Measurements from ENCODE around the gene CDA. TPM values are rescaled to one million over a fixed set of nuclear protein-coding genes. Genes with fewer than 3 reads are reported as not detected.

Gene CDA
- polyA plus RNA-seq, 1 of the 3 experiments (the other 2 are of a cell fraction): 0.12 TPM

DNA sequence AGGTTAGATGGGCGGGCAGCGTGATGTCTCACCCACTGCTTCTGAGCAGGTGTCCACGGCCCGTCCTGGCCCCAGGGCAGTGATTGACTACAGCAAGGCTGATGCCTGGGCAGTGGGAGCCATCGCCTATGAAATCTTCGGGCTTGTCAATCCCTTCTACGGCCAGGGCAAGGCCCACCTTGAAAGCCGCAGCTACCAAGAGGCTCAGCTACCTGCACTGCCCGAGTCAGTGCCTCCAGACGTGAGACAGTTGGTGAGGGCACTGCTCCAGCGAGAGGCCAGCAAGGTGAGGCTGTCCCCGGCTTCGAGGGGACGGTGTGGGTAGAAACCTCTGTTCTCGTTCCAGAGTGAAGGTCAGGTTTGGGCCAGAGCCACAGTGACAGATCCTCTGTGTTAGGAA lies 60.0 kb downstream of the CDA start:
- Histone ChIP-seq H3F3A (replicated peaks; ENCODE audit: insufficient read depth) (peaks cover 8% of the 10 kb centered on the region), H3K36me3 (replicated peaks in 1 of 2; ENCODE audit: control insufficient read depth in 1 of 2, insufficient read depth in 2 of 2, low read length in 1 of 2) (peaks cover 34 to 57% of the 10 kb centered on the region in 2 experiments), H3K9ac (no peak overlapping the region), H3K4me2 (no peak overlapping the region), H3K27me3 (ENCODE audit: insufficient read depth) (no peaks in the 10 kb centered on the region), H4K20me1 (ENCODE audit: insufficient read depth) (no peaks in the 10 kb centered on the region), H3K27ac (ENCODE audit: low read depth in 2 of 2, low read length in 1 of 2) (no peak overlapping the region), H3K4me3 (ENCODE audit: low read depth in 2 of 2, low read length in 1 of 2) (no peak overlapping the region), H2AFZ (ENCODE audit: low read depth) (no peak overlapping the region), H3K9me3 (no peaks in the 10 kb centered on the region), H3K9me2 (no peaks in the 10 kb centered on the region), H3K4me1 (ENCODE audit: control insufficient read depth in 1 of 2, insufficient read depth in 2 of 2, low read depth in 1 of 2, low read length in 1 of 2) (no peaks in the 10 kb centered on the region), H3K79me2 (ENCODE audit: insufficient read depth) (no peaks in the 10 kb centered on the region)
- TF ChIP-seq ELF1 (IDR thresholded peaks at IDR 0.05): no peak
- no peak for TF ChIP-seq JUND (IDR thresholded peaks at IDR 0.05)
- TF ChIP-seq SIN3A (IDR thresholded peaks at IDR 0.05; ENCODE audit: borderline replicate concordance, low read depth, low read length): no peak
- TF ChIP-seq, protein P1, sequence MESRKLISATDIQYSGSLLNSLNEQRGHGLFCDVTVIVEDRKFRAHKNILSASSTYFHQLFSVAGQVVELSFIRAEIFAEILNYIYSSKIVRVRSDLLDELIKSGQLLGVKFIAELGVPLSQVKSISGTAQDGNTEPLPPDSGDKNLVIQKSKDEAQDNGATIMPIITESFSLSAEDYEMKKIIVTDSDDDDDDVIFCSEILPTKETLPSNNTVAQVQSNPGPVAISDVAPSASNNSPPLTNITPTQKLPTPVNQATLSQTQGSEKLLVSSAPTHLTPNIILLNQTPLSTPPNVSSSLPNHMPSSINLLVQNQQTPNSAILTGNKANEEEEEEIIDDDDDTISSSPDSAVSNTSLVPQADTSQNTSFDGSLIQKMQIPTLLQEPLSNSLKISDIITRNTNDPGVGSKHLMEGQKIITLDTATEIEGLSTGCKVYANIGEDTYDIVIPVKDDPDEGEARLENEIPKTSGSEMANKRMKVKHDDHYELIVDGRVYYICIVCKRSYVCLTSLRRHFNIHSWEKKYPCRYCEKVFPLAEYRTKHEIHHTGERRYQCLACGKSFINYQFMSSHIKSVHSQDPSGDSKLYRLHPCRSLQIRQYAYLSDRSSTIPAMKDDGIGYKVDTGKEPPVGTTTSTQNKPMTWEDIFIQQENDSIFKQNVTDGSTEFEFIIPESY (IDR thresholded peaks at IDR 0.05; ENCODE audit: borderline replicate concordance, low read depth): no peak
- no peak for TF ChIP-seq TEAD4 (IDR thresholded peaks at IDR 0.05; ENCODE audit: borderline replicate concordance, insufficient read depth)
- no peak for TF ChIP-seq POLR2AphosphoS5 (IDR thresholded peaks at IDR 0.05; ENCODE audit: low read depth, low read length)
- TF ChIP-seq MXI1 (IDR thresholded peaks at IDR 0.05; ENCODE audit: low read depth, low read length): no peak
- no peak for TF ChIP-seq GABPA (IDR thresholded peaks at IDR 0.05; ENCODE audit: low read depth)
- TF ChIP-seq FOXM1 (IDR thresholded peaks at IDR 0.05; ENCODE audit: low read depth): no peak
- TF ChIP-seq, protein P2, sequence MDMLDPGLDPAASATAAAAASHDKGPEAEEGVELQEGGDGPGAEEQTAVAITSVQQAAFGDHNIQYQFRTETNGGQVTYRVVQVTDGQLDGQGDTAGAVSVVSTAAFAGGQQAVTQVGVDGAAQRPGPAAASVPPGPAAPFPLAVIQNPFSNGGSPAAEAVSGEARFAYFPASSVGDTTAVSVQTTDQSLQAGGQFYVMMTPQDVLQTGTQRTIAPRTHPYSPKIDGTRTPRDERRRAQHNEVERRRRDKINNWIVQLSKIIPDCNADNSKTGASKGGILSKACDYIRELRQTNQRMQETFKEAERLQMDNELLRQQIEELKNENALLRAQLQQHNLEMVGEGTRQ (IDR thresholded peaks at IDR 0.05; ENCODE audit: borderline replicate concordance, low read depth, low read length): no peak
- no peak for TF ChIP-seq SMC3 (IDR thresholded peaks at IDR 0.05; ENCODE audit: low read depth, low read length)
- ChIA-PET CTCF (interaction anchor here (4.7 kb wide), 1 partner anchor 16 kb away, joined by 21 read pairs; the partner anchor contains the start of gene PINK1), POLR2A (no interaction called here)
- no peak for DNase-seq
- 85% methylated on average over 9 of the region's 15 CpGs for WGBS (ENCODE audit: low lambda C conversion rate)

DNA sequence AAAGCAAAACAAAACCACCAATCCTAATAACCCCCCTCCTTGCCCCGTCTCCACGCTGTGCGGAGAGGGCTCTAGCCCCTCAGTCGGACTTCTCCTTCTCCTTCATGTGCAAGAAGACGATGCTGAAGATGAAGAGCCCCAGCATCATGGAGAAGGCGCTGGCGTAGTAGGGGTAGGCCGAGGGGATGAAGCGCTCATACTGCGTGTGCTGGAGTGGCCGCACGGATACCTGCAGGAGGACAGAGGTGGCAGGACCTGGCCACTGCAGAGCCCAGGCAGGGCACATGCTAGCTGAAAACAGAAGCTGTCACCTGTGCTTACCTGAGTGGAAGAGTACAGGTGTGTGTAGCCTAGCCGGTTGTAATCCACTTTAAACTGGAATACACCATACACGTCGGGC lies 63.4 kb downstream of the CDA start:
- CTCF ChIA-PET: no interaction called here
- WGBS (ENCODE audit: low lambda C conversion rate): 97% methylated on average over 12 of the region's 15 CpGs
- no peak for DNase-seq
- Histone ChIP-seq H3K27me3 (ENCODE audit: insufficient read depth) (no peaks in the 10 kb centered on the region), H4K20me1 (ENCODE audit: insufficient read depth) (no peaks in the 10 kb centered on the region; the same call in 1 of the 2 replicates), H3K9ac (no peak overlapping the region), H3K27ac (ENCODE audit: low read depth in 2 of 2, low read length in 1 of 2) (no peak overlapping the region), H3K79me2 (ENCODE audit: insufficient read depth) (peaks cover 18% of the 10 kb centered on the region; the same call in 1 of the 2 replicates), H3K36me3 (replicated peaks in 1 of 2; ENCODE audit: control insufficient read depth in 1 of 2, insufficient read depth in 2 of 2, low read length in 1 of 2) (peaks cover 35 to 82% of the 10 kb centered on the region in 2 experiments), H2AFZ (ENCODE audit: low read depth) (no peak overlapping the region), H3F3A (replicated peaks; ENCODE audit: insufficient read depth) (peaks cover 8% of the 10 kb centered on the region), H3K9me2 (no peaks in the 10 kb centered on the region), H3K9me3 (no peaks in the 10 kb centered on the region), H3K4me3 (ENCODE audit: low read depth in 2 of 2, low read length in 1 of 2) (no peak overlapping the region), H3K4me1 (ENCODE audit: control insufficient read depth in 1 of 2, insufficient read depth in 2 of 2, low read depth in 1 of 2, low read length in 1 of 2) (no peaks in the 10 kb centered on the region), H3K4me2 (no peak overlapping the region)
- POLR2A ChIA-PET: interaction anchor here (1.0 kb wide), 1 partner anchor 10 kb away, joined by 4 read pairs; no protein-coding TSS in a partner anchor
- TF ChIP-seq YY1 (IDR thresholded peaks at IDR 0.05; ENCODE audit: low read depth): no peak
- TF ChIP-seq JUND (IDR thresholded peaks at IDR 0.05): no peak
- no peak for TF ChIP-seq RAD21 (IDR thresholded peaks at IDR 0.05; ENCODE audit: low read length)
- TF ChIP-seq, protein P3, sequence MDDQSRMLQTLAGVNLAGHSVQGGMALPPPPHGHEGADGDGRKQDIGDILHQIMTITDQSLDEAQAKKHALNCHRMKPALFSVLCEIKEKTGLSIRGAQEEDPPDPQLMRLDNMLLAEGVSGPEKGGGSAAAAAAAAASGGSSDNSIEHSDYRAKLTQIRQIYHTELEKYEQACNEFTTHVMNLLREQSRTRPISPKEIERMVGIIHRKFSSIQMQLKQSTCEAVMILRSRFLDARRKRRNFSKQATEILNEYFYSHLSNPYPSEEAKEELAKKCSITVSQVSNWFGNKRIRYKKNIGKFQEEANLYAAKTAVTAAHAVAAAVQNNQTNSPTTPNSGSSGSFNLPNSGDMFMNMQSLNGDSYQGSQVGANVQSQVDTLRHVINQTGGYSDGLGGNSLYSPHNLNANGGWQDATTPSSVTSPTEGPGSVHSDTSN (IDR thresholded peaks at IDR 0.05): no peak
- TF ChIP-seq SMC3 (IDR thresholded peaks at IDR 0.05; ENCODE audit: low read depth, low read length): no peak
- no peak for TF ChIP-seq CHD2 (IDR thresholded peaks at IDR 0.05; ENCODE audit: low read length, partially characterized antibody)
- TF ChIP-seq EP300 (IDR thresholded peaks at IDR 0.05; ENCODE audit: borderline replicate concordance in 1 of 2, low read depth in 1 of 2, low read length in 1 of 2): no peak
- no peak for TF ChIP-seq MEF2A (IDR thresholded peaks at IDR 0.05; ENCODE audit: borderline replicate concordance, low read depth)
- TF ChIP-seq SIN3A (IDR thresholded peaks at IDR 0.05; ENCODE audit: borderline replicate concordance, low read depth, low read length): no peak
- TF ChIP-seq ELF1 (IDR thresholded peaks at IDR 0.05): no peak
- TF ChIP-seq, protein P4, sequence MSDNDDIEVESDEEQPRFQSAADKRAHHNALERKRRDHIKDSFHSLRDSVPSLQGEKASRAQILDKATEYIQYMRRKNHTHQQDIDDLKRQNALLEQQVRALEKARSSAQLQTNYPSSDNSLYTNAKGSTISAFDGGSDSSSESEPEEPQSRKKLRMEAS (IDR thresholded peaks at IDR 0.05; ENCODE audit: low read depth): no peak
- no peak for TF ChIP-seq TAF1 (IDR thresholded peaks at IDR 0.05; ENCODE audit: borderline replicate concordance, low read depth, low read length)
- no peak for TF ChIP-seq TCF12 (IDR thresholded peaks at IDR 0.05)
- no peak for TF ChIP-seq GABPA (IDR thresholded peaks at IDR 0.05; ENCODE audit: low read depth)
